ENCODE results near the gene USP2.

GRCh38 chr11:119336744-119337469, 44.6 kb downstream of the USP2 start:
- TF ChIP-seq CTCF (IDR thresholded peaks at IDR 0.05; ENCODE audit: insufficient read depth, low read length, poor library complexity, severe bottlenecking) (no peak), EZH2phosphoT487 (conservative IDR thresholded peaks at IDR 0.05; ENCODE audit: low read length) (no peak)
